Stimulated activated CD4-positive, alpha-beta T cell treated with anti-CD3 and anti-CD28 coated beads, Interleukin-1b, Interleukin-23, amount 100 ng/mL, for 48 hours (primary cell): ENCODE data around the gene ELOVL1.

Source experiments
- DNase-seq: peaks from one replicate; pipeline ENCODE4 v3.0.0-alpha.2; 2020

Gene ELOVL1

GRCh38 chr1:43322506-43322905 is 45.3 kb downstream of the ELOVL1 start:
- no peak for DNase-seq

- DNase-seq = no peak
These were observed 46.4 kb downstream of the ELOVL1 start for GRCh38 chr1:43321331-43321891.

GRCh38 chr1:43319766-43320165 is 48.0 kb downstream of the ELOVL1 start:
- DNase-seq = no peak

GRCh38 chr1:43319288-43319687 is 48.5 kb downstream of the ELOVL1 start:
- no peak for DNase-seq

GRCh38 chr1:43318831-43319230 is 49.0 kb downstream of the ELOVL1 start:
- DNase-seq = no peak

- DNase-seq = no peak
These were observed 49.9 kb downstream of the ELOVL1 start for GRCh38 chr1:43317817-43318471.

GRCh38 chr1:43316738-43317520 is 50.9 kb downstream of the ELOVL1 start:
- DNase-seq = no peak

- DNase-seq = no peak
These were observed 51.7 kb downstream of the ELOVL1 start for GRCh38 chr1:43315963-43316737.

GRCh38 chr1:43315481-43315880 is 52.3 kb downstream of the ELOVL1 start:
- DNase-seq = no peak

- DNase-seq = no peak
These were observed 53.6 kb downstream of the ELOVL1 start for GRCh38 chr1:43314233-43314632.

- no peak for DNase-seq
These were observed 54.0 kb downstream of the ELOVL1 start for GRCh38 chr1:43313771-43314170.
